Heart left ventricle (tissue), 16 donors: ENCODE measurements around the gene LMAN1. TPM values are rescaled to one million over a fixed set of nuclear protein-coding genes. Genes with fewer than 3 reads are reported as not detected.

ENCODE experiments used
- ATAC-seq, 4 donors: fragments of 200-7000 bp; cut with Tn5 transposase; one replicate each; pipeline ENCODE4 v1.9.1; 2020 to 2022; ENCODE audit warnings: moderate library complexity in 4 of 4, mild to moderate bottlenecking in 3 of 4, moderate number of reproducible peaks in 1 of 4
- DNase-seq, 5 donors: peaks; one replicate each; pipeline ENCODE4 v3.0.0-alpha.2; 2020
- H3K27ac ChIP-seq, 12 donors: fragments of 200-600 bp; sonication (generic) in 4 of 12; one replicate each; pipeline versions ENCODE4 v1.5.0 to v1.8.0; 2016 to 2022; ENCODE audit warnings: mild to moderate bottlenecking in 2 of 12
- H3K27me3 ChIP-seq, 9 donors: fragments of 200-600 bp; sonication (generic) in 2 of 9; one replicate each; pipeline versions ENCODE4 v1.5.1 to v1.8.0; 2016 to 2022; ENCODE audit warnings: mild to moderate bottlenecking in 3 of 9
- H3K36me3 ChIP-seq, 9 donors: fragments of 200-600 bp; sonication (generic) in 2 of 9; one replicate each; pipeline versions ENCODE4 v1.5.0 to v1.8.0; 2018 to 2022; ENCODE audit warnings: mild to moderate bottlenecking in 2 of 9
- H3K4me1 ChIP-seq, 12 donors: fragments of 200-600 bp; sonication (generic) in 4 of 12; one replicate each; pipeline versions ENCODE4 v1.5.0 to v1.8.0; 2016 to 2022; ENCODE audit warnings: mild to moderate bottlenecking in 3 of 12
- H3K4me3 ChIP-seq, 12 donors: fragments of 200-600 bp; sonication (generic) in 4 of 12; one replicate each; pipeline versions ENCODE4 v1.5.0 to v1.8.0; 2017 to 2022; ENCODE audit warnings: mild to moderate bottlenecking in 9 of 12, moderate library complexity in 4 of 12
- H3K9me3 ChIP-seq, 12 donors: fragments of 200-600 bp; sonication (generic) in 4 of 12; one replicate each; pipeline versions ENCODE4 v1.5.0 to v1.8.0; 2016 to 2022; ENCODE audit warnings: mild to moderate bottlenecking in 1 of 12
- POLR2A ChIP-seq, 2 donors: fragments of 450-650 bp; IDR thresholded peaks; one replicate each; pipeline ENCODE4 v1.6.1; 2017; ENCODE audit warnings: antibody characterized with exemption in 2 of 2, mild to moderate bottlenecking in 2 of 2, moderate library complexity in 2 of 2
- WGBS, 4 donors: extraction: QIAGEN DNeasy Blood & Tissue Kit in 2 of 4; methylation state at CpG; one replicate each; pipeline versions ENCODE4 v1.1.5 to v1.1.7; 2013 to 2018; 5-methylcytosine and 5-hydroxymethylcytosine counted together
- intact Hi-C, 10 donors: fragments of 100-400 bp; cut with DNase I; formaldehyde crosslinking; loops; one replicate each; pipeline versions ENCODE4 v1.11.1 to v1.14.2; 2022
- polyA plus RNA-seq, 2 donors: library from polyadenylated mRNA; stranded (reverse); fragments of 200-250 nt; gene quantifications; one replicate each; pipeline ENCODE4 v1.2.3, GENCODE V29; 2013
- total RNA-seq, 9 donors: library from RNA; depleted of rRNA in 2 of 9; stranded (reverse); fragments of >200 nt in 2 of 9; fragmentation: NEBNext Ultra II Directional in 3 of 9; extraction: Animal tissue kit (Norgen Biotek cat#: 25700) in 3 of 9; gene quantifications; one replicate each; pipeline versions ENCODE4 v1.1.0 to v1.2.4, GENCODE V29; 2016 to 2023
- TF ChIP-seq, protein P1 (sequence below), 12 donors: fragments of 200-600 bp; sonication (generic) in 4 of 12; IDR thresholded peaks; one replicate each; pipeline versions ENCODE4 v1.5.0 to v1.8.0; 2018 to 2022; ENCODE audit warnings: antibody characterized with exemption in 12 of 12, mild to moderate bottlenecking in 5 of 12
- donor health status: ischemic (EF 13 %, LVEDD 7.1; RV severe dilation, severe dysfunction).
- donor health status: healthy with polysubstance abuse.
- donor health status: DM: no; HTN: yes; CAD: no.
- donor health status: DM: no; HTN: no; CAD: no.
- donor health status: ischemic (EF 25% LVEDD 6.9; RV normal size, moderate dysfunction).
- donor health status: ischemic (EF 25% LVEDD 5.7; RV mildly dilated, moderate dysfunction).
- donor health status: healthy.
- donor health status: DM: yes; HTN: yes; CAD: no.
- donor health status: ischemic (EF 35%, LVEDD 5.7; RV mildly dilated, moderate dysfunction).
- donor health status: nonischemic (EF 11% LVEDD 7.7; RV severe dilation, severe dysfunction).
- donor health status: DM: yes; HTN: yes; CAD: no.
- donor health status: PGD.
- donor health status: ischemic (EF 29% LVEDD 5.4; RV normal size, mild dysfunction).
- donor health status: nonischemic (EF 23%, LVEDD 6.1; RV moderate dilation, normal function).

The LMAN1 gene
- total and polyA plus RNA-seq, 11 donors = 16.5 to 72.9 (median 60.5) TPM

DNA sequence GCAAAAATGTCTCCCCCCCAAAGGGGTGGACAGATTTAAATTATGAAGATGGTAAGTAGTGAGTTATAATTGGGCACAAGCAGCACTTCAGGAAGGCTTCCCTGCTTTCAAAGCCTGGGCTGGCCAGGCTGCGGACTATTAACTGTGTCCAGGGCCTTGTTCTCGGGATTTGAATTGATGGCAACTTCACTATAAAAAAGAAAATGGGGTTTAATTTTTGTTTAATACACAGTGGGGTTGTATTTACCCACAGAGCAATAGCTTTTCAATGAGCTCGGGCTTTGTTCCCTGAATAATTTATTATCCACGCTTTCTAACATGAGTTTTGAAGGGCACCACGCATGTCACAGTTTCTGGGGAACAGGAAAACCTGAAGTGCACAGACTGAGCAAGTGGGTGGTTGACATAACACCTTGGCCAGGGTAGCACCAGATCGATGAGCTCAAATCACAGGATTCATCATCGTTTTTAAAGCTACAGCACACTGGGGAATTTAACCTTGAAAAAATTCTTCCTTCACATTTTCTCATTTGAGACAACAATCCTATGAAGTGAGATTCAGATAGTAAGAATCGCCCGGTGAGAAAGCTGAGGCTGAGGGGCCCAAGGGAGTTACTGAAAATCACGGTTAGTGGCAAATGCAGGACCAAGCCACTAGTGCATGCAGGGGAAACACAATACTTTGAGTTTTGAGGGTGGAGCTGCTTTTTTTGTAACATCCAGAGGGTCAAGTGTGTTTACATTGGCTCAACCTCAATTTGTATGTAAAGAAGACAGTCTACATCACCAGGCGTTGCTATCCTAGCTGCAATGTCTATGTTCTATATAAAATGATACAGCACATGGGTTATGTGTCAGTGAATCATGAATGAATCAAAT lies 28.9 kb upstream of the LMAN1 start:
- H3K36me3 ChIP-seq = no peaks in the 10 kb centered on the region
- peaks cover 0 to 2% (median 0%) of the 10 kb centered on the region in 9 donors for H3K27me3 ChIP-seq
- H3K27ac ChIP-seq = no peak overlapping the region
- TF ChIP-seq POLR2A (IDR thresholded peaks at IDR 0.05) = no peak
- TF ChIP-seq, protein P1, sequence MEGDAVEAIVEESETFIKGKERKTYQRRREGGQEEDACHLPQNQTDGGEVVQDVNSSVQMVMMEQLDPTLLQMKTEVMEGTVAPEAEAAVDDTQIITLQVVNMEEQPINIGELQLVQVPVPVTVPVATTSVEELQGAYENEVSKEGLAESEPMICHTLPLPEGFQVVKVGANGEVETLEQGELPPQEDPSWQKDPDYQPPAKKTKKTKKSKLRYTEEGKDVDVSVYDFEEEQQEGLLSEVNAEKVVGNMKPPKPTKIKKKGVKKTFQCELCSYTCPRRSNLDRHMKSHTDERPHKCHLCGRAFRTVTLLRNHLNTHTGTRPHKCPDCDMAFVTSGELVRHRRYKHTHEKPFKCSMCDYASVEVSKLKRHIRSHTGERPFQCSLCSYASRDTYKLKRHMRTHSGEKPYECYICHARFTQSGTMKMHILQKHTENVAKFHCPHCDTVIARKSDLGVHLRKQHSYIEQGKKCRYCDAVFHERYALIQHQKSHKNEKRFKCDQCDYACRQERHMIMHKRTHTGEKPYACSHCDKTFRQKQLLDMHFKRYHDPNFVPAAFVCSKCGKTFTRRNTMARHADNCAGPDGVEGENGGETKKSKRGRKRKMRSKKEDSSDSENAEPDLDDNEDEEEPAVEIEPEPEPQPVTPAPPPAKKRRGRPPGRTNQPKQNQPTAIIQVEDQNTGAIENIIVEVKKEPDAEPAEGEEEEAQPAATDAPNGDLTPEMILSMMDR (IDR thresholded peaks at IDR 0.05) = no peak
- no peak for ATAC-seq
- no peak for DNase-seq
- H3K9me3 ChIP-seq = no peaks in the 10 kb centered on the region
- H3K4me3 ChIP-seq = no peak overlapping the region
- H3K4me1 ChIP-seq = no peaks in the 10 kb centered on the region
- WGBS, 4 donors = 69 to 78% (median 73%) methylated on average over 11 of the region's 11 CpGs
- intact Hi-C loops = no loop called here

GRCh38 chr18:59386909-59387686 lies 28.0 kb upstream of the LMAN1 start:
- WGBS, 4 donors = 72 to 78% (median 74%) methylated on average over 8 of the region's 8 CpGs
- no peak for ATAC-seq
- intact Hi-C loops = no loop called here
- Histone ChIP-seq H3K4me3 (no peak overlapping the region), H3K27ac (no peak overlapping the region), H3K4me1 (no peaks in the 10 kb centered on the region), H3K36me3 (no peaks in the 10 kb centered on the region), H3K27me3 (no peaks in the 10 kb centered on the region), H3K9me3 (no peaks in the 10 kb centered on the region)
- no peak for DNase-seq
- no peak for TF ChIP-seq POLR2A (IDR thresholded peaks at IDR 0.05)
- TF ChIP-seq, protein P1 (IDR thresholded peaks at IDR 0.05) = no peak

GRCh38 chr18:59385191-59385590 lies 26.1 kb upstream of the LMAN1 start:
- no peaks in the 10 kb centered on the region for H3K9me3 ChIP-seq
- DNase-seq = no peak
- H3K4me1 ChIP-seq = no peaks in the 10 kb centered on the region
- WGBS, 4 donors = 75 to 85% (median 81%) methylated on average over 4 of the region's 4 CpGs
- H3K36me3 ChIP-seq = no peaks in the 10 kb centered on the region
- no peak overlapping the region for H3K27ac ChIP-seq
- intact Hi-C loops = no loop called here
- TF ChIP-seq, protein P1 (IDR thresholded peaks at IDR 0.05) = no peak
- no peak for TF ChIP-seq POLR2A (IDR thresholded peaks at IDR 0.05)
- no peaks in the 10 kb centered on the region for H3K27me3 ChIP-seq
- no peak for ATAC-seq
- no peak overlapping the region for H3K4me3 ChIP-seq

DNA sequence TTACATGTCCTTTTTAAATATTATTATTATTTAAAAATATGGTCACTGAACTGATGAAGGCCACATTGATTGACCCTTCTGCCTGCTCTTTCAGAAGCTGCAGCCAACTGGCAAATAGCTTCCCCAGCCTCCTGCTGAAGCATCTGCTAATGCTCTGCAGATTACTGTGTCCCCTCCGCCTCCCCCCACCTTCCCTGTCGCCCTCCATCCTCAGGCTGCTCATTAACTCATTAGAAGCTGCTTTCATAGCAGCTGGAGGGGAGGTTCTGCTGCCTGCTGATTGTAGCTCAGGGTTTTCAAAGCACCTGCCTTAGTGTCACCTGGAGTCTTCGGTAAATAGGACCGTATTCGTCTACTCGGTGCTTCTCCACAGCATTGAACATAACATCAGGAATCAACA lies 24.8 kb upstream of the LMAN1 start:
- Histone ChIP-seq H3K4me3 (no peak overlapping the region), H3K27ac (no peak overlapping the region)

More for the DNA sequence above, 24.8 kb upstream of the LMAN1 start:
- DNase-seq (no peak), ATAC-seq (no peak)
- no peaks in the 10 kb centered on the region for H3K36me3 ChIP-seq
- no peaks in the 10 kb centered on the region for H3K4me1 ChIP-seq
- WGBS, 4 donors = 56 to 67% (median 63%) methylated on average over 6 of the region's 6 CpGs
- H3K9me3 ChIP-seq = no peaks in the 10 kb centered on the region
- TF ChIP-seq POLR2A (IDR thresholded peaks at IDR 0.05) = no peak
- TF ChIP-seq, protein P1 (IDR thresholded peaks at IDR 0.05) = no peak
- peaks cover 0 to 6% (median 0%) of the 10 kb centered on the region in 9 donors for H3K27me3 ChIP-seq
- intact Hi-C loops = loop anchor here in 1 of 10 donors (5.0 kb wide), 1 partner anchor 62 kb away; no protein-coding TSS in a partner anchor
